IPS DF 6.9 (cell line): Measurements from ENCODE around the gene LIX1L.
"Not testable (repeated sequence)": the region's sequence is repeated elsewhere in the genome, so short reads cannot be mapped to it uniquely, and the experiment has no call there.

Source experiments
- DNase-seq: peaks from one replicate; pipeline ENCODE4 v3.0.0-alpha.2; 2013; ENCODE audit warnings: low read depth, low spot score
- H3K27ac ChIP-seq: one replicate; pipeline ENCODE4 v1.5.1; 2013; ENCODE audit warnings: low read length, control low read depth
- H3K27me3 ChIP-seq: 2 replicates; pipeline ENCODE4 v1.6.1; 2013; ENCODE audit warnings: mild to moderate bottlenecking, low read length; ENCODE audit not compliant: control insufficient read depth, insufficient read depth
- H3K36me3 ChIP-seq: 2 replicates; pipeline ENCODE4 v1.6.1; 2013; ENCODE audit warnings: low read length; ENCODE audit not compliant: control insufficient read depth, insufficient read depth
- H3K4me1 ChIP-seq: 2 replicates; pipeline ENCODE4 v1.6.1; 2013; ENCODE audit warnings: low read length; ENCODE audit not compliant: control insufficient read depth, insufficient read depth
- H3K4me3 ChIP-seq: 2 replicates; pipeline ENCODE4 v1.5.1; 2013; ENCODE audit warnings: mild to moderate bottlenecking, low read length
- H3K9me3 ChIP-seq: 2 replicates; pipeline ENCODE4 v1.6.1; 2013; ENCODE audit warnings: low read length, inconsistent platforms; ENCODE audit not compliant: control insufficient read depth, insufficient read depth
- WGBS: extraction: QIAGEN DNeasy Blood & Tissue Kit; methylation state at CpG from one replicate; pipeline ENCODE4 v1.1.7; 2013; ENCODE audit warnings: mixed read lengths, missing lambda C conversion rate; ENCODE audit not compliant: insufficient read length, insufficient coverage; 5-methylcytosine and 5-hydroxymethylcytosine counted together

LIX1L gene

GRCh38 chr1:145932522-145933009 lies 25.3 kb downstream of the LIX1L start:
- not testable (repeated sequence) for H3K36me3 ChIP-seq, H3K27ac ChIP-seq, H3K4me1 ChIP-seq, H3K27me3 ChIP-seq, H3K4me3 ChIP-seq, DNase-seq, H3K9me3 ChIP-seq
- no CpG with 5 or more reads among the region's 9 CpGs for WGBS

DNA sequence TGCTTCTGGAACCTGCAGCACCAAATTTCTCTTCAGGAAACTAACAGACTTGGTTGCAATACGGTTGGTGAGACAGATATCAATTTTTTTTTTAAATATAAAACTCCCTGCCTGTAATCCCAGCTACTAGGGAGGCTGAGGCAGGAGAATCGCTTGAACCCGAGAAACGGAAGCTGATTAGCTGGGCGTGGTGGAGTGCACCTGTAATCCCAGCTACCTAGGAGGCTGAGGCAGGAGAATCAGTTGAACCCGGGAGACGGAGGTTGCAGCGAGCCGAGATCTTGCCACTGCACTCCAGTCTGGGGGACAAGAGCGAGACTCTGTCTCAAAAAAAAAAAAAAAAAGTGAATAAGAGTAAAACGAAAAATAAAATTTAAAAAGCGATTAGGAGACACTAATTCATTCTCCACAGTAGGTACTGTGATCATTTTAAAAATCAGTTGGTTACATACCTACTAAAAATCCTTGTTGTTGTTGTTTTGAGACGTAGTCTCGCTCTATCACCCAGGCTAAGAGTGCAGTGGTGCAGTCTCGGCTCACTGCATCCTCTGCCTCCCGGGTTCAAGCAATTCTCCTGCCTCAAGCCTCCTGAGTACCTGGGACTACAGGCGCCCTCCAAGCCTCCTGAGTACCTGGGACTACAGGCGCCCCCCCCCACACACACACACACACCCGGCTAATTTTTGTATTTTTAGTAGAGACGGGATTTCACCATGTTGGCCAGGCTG lies 29.7 kb downstream of the LIX1L start:
- H3K36me3 ChIP-seq: no peaks in the 10 kb centered on the region; the same call in 1 of the 2 replicates
- no CpG with 5 or more reads among the region's 20 CpGs for WGBS
- DNase-seq: no peak
- H3K27ac ChIP-seq: no peak overlapping the region
- no peaks in the 10 kb centered on the region for H3K9me3 ChIP-seq
- H3K4me1 ChIP-seq: no peaks in the 10 kb centered on the region
- no peaks in the 10 kb centered on the region for H3K27me3 ChIP-seq
- H3K4me3 ChIP-seq: peak overlapping the region; percentile 76; the same call in 1 of the 2 replicates

DNA sequence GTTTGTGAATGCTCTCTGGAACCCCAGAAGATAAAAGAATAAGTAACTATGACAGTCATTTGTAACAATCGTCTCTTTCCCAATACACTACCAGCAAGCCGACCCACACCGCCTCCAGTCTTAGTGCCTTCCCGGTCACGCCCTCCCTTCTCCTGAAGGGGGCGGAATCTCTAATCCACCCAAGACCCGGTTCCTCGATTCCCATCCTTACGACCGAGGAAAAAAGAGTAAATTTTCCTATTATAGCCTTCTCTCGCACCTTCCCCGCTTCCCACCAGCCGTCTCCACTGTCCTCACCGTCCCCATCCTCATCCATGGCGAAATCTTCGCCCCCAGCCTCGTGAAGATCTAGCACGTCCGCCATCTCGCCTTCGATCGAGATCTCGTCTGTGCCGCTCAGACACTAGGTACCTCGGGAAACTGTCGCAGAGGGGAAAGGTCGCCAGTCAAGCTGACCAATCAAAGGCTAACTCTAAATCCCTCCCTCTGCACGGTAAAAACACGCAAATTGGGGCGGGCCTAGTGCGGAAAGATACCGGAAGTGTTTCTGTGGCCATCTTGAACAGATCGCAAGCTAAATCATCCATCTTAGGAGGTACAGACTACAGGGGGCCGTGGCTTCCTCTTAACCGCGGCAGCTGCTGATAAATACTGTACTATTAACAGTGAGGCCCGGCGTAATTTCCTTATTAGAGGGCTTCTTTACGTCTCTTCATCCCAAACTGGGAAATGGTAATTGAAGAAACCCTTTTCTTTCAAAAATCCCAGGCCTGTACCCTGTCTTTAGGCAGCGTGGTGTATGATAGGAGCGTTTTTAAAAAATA lies 30.5 kb downstream of the LIX1L start, which contains the start of gene RBM8A:
Gene RBM8A (minus strand): TSS at position 422 of the 824 bp plus-strand sequence. CDS start 58 bp downstream, at position 364.
- Histone ChIP-seq H3K4me1 (no peaks in the 10 kb centered on the region), H3K27ac (no peak within 1 kb of the TSS), H3K4me3 (peak within 1 kb of the TSS; percentile 76; the same call in 1 of the 2 replicates), H3K27me3 (no peaks in the 10 kb centered on the region), H3K9me3 (no peaks in the 10 kb centered on the region), H3K36me3 (no peaks in the 10 kb centered on the region; the same call in 1 of the 2 replicates)
- WGBS: no CpG with 5 or more reads among the region's 41 CpGs
- DNase-seq: peak; percentile 97

- H3K36me3 ChIP-seq: no peaks in the 10 kb centered on the region; the same call in 1 of the 2 replicates
- DNase-seq: no peak
- WGBS: no CpG with 5 or more reads among the region's 19 CpGs
- no peaks in the 10 kb centered on the region for H3K4me1 ChIP-seq
- H3K9me3 ChIP-seq: no peaks in the 10 kb centered on the region
- H3K27me3 ChIP-seq: no peaks in the 10 kb centered on the region
- H3K27ac ChIP-seq: no peak overlapping the region
- H3K4me3 ChIP-seq: peak overlapping the region; percentile 76; the same call in 1 of the 2 replicates
Observed at GRCh38 chr1:145926686-145927062, 31.1 kb downstream of the LIX1L start.

GRCh38 chr1:145922266-145922665 lies 35.6 kb downstream of the LIX1L start:
- Histone ChIP-seq H3K4me3 (no peak overlapping the region), H3K27me3 (no peaks in the 10 kb centered on the region), H3K36me3 (no peaks in the 10 kb centered on the region; the same call in 1 of the 2 replicates), H3K9me3 (no peaks in the 10 kb centered on the region), H3K27ac (no peak overlapping the region), H3K4me1 (peaks cover 3% of the 10 kb centered on the region; the same call in 1 of the 2 replicates)
- no CpG with 5 or more reads among the region's 2 CpGs for WGBS
- DNase-seq: no peak

GRCh38 chr1:145920297-145920696 lies 37.5 kb downstream of the LIX1L start:
- H3K4me1 ChIP-seq, H3K9me3 ChIP-seq, H3K36me3 ChIP-seq, H3K27me3 ChIP-seq, H3K27ac ChIP-seq, DNase-seq, H3K4me3 ChIP-seq: not testable (repeated sequence)
- WGBS: no CpG with 5 or more reads among the region's 4 CpGs

DNA sequence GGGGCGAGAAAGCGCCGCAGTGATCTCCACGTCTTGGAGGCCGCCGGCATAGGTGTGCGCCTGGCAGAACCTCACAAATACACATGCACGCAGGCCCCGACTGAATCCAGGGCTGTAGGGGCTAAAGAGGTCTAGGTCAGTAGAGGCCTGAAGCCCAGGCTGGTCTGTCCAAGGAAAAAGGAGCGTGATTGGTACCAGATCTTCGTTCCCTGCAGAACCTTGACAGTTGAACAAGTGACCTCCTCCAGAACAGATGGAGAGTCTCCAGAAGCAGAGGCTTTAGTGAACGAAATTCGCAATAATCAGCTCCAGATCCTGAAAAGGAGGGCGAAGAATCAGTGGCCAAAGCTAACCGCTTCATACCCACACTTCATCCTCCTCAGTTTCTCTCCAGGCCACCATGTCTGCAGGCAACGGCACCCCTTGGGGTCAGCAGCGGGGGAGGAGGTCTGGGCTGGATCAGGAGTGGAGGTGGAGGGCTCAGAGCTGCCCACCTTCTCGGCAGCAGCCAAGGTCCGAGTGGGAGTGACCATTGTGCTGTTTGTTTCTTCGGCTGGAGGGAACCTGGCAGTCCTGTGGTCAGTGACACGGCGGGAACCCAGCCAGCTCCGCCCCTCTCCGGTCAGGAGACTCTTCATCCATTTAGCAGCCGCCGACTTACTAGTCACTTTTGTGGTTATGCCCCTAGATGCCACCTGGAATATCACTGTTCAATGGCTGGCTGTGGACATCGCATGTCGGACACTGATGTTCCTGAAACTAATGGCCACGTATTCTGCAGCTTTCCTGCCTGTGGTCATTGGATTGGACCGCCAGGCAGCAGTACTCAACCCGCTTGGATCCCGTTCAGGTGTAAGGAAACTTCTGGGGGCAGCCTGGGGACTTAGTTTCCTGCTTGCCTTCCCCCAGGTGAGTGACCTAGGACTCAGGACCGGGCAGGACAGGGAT lies 38.6 kb downstream of the LIX1L start:
- Histone ChIP-seq H3K36me3 (no peaks in the 10 kb centered on the region), H3K9me3 (no peaks in the 10 kb centered on the region), H3K27me3 (no peaks in the 10 kb centered on the region), H3K4me1 (peaks cover 3% of the 10 kb centered on the region; the same call in 1 of the 2 replicates), H3K27ac (no peak overlapping the region), H3K4me3 (peak overlapping the region; percentile 76; the same call in 1 of the 2 replicates)
- DNase-seq: no peak
- WGBS: no CpG with 5 or more reads among the region's 33 CpGs

DNA sequence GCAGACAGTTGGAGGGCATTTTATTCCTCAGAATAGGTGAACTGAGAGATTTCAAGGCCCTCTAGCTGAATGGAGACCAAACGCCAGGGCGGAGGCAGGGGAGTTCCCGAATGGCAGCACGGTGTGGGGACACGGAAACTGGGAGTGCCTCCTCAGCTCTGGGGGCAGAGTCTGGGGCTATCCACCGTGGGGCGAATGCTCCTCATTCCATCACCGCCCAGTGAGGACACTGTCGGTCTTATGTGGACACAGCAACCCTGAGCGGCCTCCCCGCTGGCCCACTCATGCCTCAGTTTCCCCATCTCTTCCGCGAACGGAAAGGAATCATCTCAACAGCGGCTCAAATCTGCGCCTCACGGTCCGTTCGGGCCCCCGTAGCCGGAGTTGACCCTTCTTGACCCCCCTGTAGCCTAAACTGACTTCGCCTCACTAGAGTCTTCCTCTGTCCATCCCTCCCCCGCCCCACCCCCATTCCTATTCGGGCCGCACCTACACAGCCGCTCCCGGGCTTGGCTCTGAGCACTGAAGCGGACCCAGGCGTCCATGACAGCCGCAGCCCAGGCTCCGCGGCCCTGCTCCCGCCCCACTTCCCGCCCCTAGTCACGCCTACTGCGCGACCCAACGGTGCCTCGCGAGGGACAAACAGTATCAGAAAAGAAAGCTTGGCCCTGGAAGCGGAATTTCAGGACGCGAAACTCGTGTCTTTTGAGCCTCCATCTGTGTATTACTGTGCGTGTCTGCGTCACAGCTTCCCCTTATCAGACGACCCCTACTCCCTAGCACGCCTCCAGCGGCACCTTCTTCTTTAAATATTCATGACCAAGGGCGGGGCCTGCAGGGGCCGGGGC lies 39.4 kb downstream of the LIX1L start, which contains the start of gene PEX11B:
Gene PEX11B (minus strand): TSS at position 574 of the 848 bp plus-strand sequence. CDS start 29 bp downstream, at position 545.
- H3K4me3 ChIP-seq: peak within 1 kb of the TSS; percentile 76; the same call in 1 of the 2 replicates
- H3K27ac ChIP-seq: no peak within 1 kb of the TSS
- WGBS: no CpG with 5 or more reads among the region's 51 CpGs
- H3K36me3 ChIP-seq: no peaks in the 10 kb centered on the region
- no peak for DNase-seq
- peaks cover 3% of the 10 kb centered on the region; the same call in 1 of the 2 replicates for H3K4me1 ChIP-seq
- no peaks in the 10 kb centered on the region for H3K9me3 ChIP-seq
- no peaks in the 10 kb centered on the region for H3K27me3 ChIP-seq

DNA sequence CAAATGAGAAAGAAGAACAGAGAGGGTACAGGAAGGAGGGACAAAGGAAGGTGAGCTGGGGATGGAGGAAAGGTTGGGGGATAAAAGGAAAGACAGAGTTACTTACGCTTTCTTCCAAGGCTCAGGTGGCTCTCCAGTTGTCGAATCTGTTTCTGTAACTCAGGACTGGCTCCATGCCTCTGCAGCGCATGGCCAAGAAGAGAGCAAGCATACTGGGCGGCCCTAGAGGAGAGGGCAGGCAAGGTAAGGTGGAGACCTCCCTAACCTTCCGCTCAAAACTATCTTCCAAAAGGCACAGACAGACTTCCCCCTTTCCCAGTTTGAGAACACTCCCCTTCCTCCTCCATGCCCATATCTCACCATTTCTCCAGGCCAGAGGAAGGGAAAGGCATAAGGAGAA lies 40.2 kb downstream of the LIX1L start:
- Histone ChIP-seq H3K4me3 (peak overlapping the region; percentile 76; the same call in 1 of the 2 replicates), H3K36me3 (no peaks in the 10 kb centered on the region), H3K4me1 (peaks cover 3% of the 10 kb centered on the region; the same call in 1 of the 2 replicates), H3K27me3 (no peaks in the 10 kb centered on the region), H3K27ac (no peak overlapping the region), H3K9me3 (no peaks in the 10 kb centered on the region)
- no peak for DNase-seq
- WGBS: no CpG with 5 or more reads among the region's 5 CpGs
